PFSK-1 (cell line): Measurements from ENCODE around the gene FNIP2.

ENCODE experiments used
- FOXP2 ChIP-seq: optimal IDR thresholded peaks from 2 replicates; pipeline ENCODE3; 2011; ENCODE audit warnings: borderline replicate concordance, control low read depth, inconsistent platforms; ENCODE audit not compliant: insufficient read depth; ENCODE audit errors: extremely low read length, extremely low read depth
- POLR2AphosphoS5 ChIP-seq: IDR thresholded peaks from 2 replicates; pipeline ENCODE4 v1.6.1; 2012; ENCODE audit warnings: low read depth, mild to moderate bottlenecking, control low read depth, low read length, moderate library complexity
- SIN3A ChIP-seq: IDR thresholded peaks from 2 replicates; pipeline ENCODE4 v1.6.1; 2012; ENCODE audit warnings: mild to moderate bottlenecking, low read length, moderate library complexity, borderline replicate concordance; ENCODE audit not compliant: insufficient read depth
- TAF1 ChIP-seq: IDR thresholded peaks from 2 replicates; pipeline ENCODE4 v1.6.1; 2012; ENCODE audit warnings: low read length, control low read depth, borderline replicate concordance; ENCODE audit not compliant: insufficient read depth
- TF ChIP-seq, protein P1 (sequence below), 2 experiments: IDR thresholded peaks; 2 replicates each; pipeline versions ENCODE4 v1.6.1 to v1.8.0; 2011 to 2012; ENCODE audit warnings: low read depth in 2 of 2, low read length in 2 of 2, control low read depth in 1 of 2, inconsistent platforms in 1 of 2, mild to moderate bottlenecking in 1 of 2, moderate library complexity in 1 of 2; ENCODE audit not compliant: insufficient read depth in 1 of 2

DNA sequence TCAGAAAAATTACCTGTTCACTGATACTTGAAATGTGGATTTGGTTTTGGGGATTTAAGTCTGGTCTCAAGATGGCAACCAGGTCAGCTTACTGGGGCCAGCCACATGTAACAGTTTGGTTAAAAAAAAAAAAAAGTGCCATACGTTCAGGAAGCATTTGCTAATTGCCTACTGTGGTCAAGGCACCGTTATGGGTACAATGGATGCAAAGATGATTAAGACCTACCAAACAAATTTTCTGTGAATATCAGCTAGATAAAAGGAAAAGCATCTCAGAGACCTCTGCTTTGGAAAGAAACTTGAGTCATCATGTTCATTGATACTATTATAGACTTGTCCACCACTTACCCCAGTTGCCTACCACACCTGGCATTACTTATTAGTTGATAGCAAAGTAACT is 80.9 kb downstream of the FNIP2 start:
- TF ChIP-seq SIN3A, result no peak
- no peak for TF ChIP-seq POLR2AphosphoS5
- TF ChIP-seq FOXP2, result no peak
- no peak for TF ChIP-seq TAF1
- TF ChIP-seq, protein P1, sequence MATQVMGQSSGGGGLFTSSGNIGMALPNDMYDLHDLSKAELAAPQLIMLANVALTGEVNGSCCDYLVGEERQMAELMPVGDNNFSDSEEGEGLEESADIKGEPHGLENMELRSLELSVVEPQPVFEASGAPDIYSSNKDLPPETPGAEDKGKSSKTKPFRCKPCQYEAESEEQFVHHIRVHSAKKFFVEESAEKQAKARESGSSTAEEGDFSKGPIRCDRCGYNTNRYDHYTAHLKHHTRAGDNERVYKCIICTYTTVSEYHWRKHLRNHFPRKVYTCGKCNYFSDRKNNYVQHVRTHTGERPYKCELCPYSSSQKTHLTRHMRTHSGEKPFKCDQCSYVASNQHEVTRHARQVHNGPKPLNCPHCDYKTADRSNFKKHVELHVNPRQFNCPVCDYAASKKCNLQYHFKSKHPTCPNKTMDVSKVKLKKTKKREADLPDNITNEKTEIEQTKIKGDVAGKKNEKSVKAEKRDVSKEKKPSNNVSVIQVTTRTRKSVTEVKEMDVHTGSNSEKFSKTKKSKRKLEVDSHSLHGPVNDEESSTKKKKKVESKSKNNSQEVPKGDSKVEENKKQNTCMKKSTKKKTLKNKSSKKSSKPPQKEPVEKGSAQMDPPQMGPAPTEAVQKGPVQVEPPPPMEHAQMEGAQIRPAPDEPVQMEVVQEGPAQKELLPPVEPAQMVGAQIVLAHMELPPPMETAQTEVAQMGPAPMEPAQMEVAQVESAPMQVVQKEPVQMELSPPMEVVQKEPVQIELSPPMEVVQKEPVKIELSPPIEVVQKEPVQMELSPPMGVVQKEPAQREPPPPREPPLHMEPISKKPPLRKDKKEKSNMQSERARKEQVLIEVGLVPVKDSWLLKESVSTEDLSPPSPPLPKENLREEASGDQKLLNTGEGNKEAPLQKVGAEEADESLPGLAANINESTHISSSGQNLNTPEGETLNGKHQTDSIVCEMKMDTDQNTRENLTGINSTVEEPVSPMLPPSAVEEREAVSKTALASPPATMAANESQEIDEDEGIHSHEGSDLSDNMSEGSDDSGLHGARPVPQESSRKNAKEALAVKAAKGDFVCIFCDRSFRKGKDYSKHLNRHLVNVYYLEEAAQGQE (IDR thresholded peaks at IDR 0.05; ENCODE audit: insufficient read depth in 1 of 2, low read depth in 2 of 2, low read length in 2 of 2), result no peak
